OCI-LY7 (cell line): ENCODE measurements around the gene ARMC9. TPM values are rescaled to one million over a fixed set of nuclear protein-coding genes. Genes with fewer than 3 reads are reported as not detected.

ENCODE experiments used
- BruUV-seq: library from RNA; stranded (reverse); fragments of 400-500 nt; replicated peaks from 2 replicates; lab custom pipeline; 2021; lab: Mats Ljungman, UMichigan
- CTCF ChIA-PET: fragments of 300-600 bp; sonication (Branson Sonifier 250); formaldehyde crosslinking; loops from one replicate; lab custom pipeline; 2022; ENCODE audit warnings: antibody characterized with exemption; ENCODE audit not compliant: unreplicated experiment; lab: Charles Lee
- POLR2A ChIA-PET: fragments of 300-600 bp; sonication (Branson Sonifier 250); formaldehyde crosslinking; loops from one replicate; lab custom pipeline; 2022; ENCODE audit warnings: antibody characterized with exemption; lab: Charles Lee
- DNase-seq: peaks from one replicate; pipeline ENCODE4 v3.0.0-alpha.2; 2015; ENCODE audit warnings: low spot score
- H2AFZ ChIP-seq: fragments of 200-600 bp; sonication (generic), shearing (Covaris generic); 2 replicates; pipeline ENCODE4 v1.6.1; 2014; ENCODE audit warnings: mild to moderate bottlenecking, antibody characterized with exemption, low read length, moderate library complexity
- H3K27ac ChIP-seq: fragments of 200-600 bp; sonication (generic); 2 replicates; pipeline ENCODE4 v1.5.1; 2014; ENCODE audit warnings: mixed run types, low read depth, mild to moderate bottlenecking, moderate library complexity, low read length, inconsistent platforms; ENCODE audit not compliant: poor library complexity, severe bottlenecking
- H3K36me3 ChIP-seq: fragments of 200-600 bp; sonication (generic); 2 replicates; pipeline ENCODE4 v1.6.1; 2014; ENCODE audit warnings: mild to moderate bottlenecking, antibody characterized with exemption, low read length, moderate library complexity, mixed read lengths; ENCODE audit not compliant: insufficient read depth
- H3K4me1 ChIP-seq: fragments of 200-600 bp; sonication (generic); 2 replicates; pipeline ENCODE4 v1.5.1; 2014; ENCODE audit warnings: mild to moderate bottlenecking, low read length; ENCODE audit not compliant: insufficient read depth, poor library complexity, severe bottlenecking
- H3K4me2 ChIP-seq: fragments of 200-600 bp; sonication (generic); 2 replicates; pipeline ENCODE4 v1.6.1; 2014; ENCODE audit warnings: mild to moderate bottlenecking, low read length
- H3K4me3 ChIP-seq: fragments of 200-600 bp; sonication (generic); 2 replicates; pipeline ENCODE4 v1.5.1; 2014; ENCODE audit warnings: mild to moderate bottlenecking, low read depth, low read length; ENCODE audit not compliant: poor library complexity, severe bottlenecking
- H3K79me2 ChIP-seq: fragments of 200-600 bp; sonication (generic); 2 replicates; pipeline ENCODE4 v1.6.1; 2016; ENCODE audit warnings: low read depth, mild to moderate bottlenecking, low read length, moderate library complexity, mixed read lengths; ENCODE audit not compliant: insufficient read depth
- H3K9me2 ChIP-seq: fragments of 200-600 bp; sonication (generic); 2 replicates; pipeline ENCODE4 v1.6.1; 2016; ENCODE audit warnings: mild to moderate bottlenecking, low read length, mixed read lengths; ENCODE audit not compliant: insufficient read depth
- H3K9me3 ChIP-seq: fragments of 200-600 bp; sonication (generic); 2 replicates; pipeline ENCODE4 v1.6.1; 2014; ENCODE audit warnings: mild to moderate bottlenecking, mixed run types, low read length, mixed read lengths
- H4K20me1 ChIP-seq: fragments of 200-600 bp; sonication (generic); 2 replicates; pipeline ENCODE4 v1.6.1; 2014; ENCODE audit warnings: mild to moderate bottlenecking, antibody characterized with exemption, low read length, moderate library complexity, mixed read lengths; ENCODE audit not compliant: insufficient read depth
- CTCF ChIP-seq: fragments of 200-600 bp; sonication (generic); conservative IDR thresholded peaks from 2 replicates; pipeline ENCODE4 v1.5.1; 2014; ENCODE audit warnings: mild to moderate bottlenecking, antibody characterized with exemption, low read length, moderate library complexity, mixed read lengths
- EZH2phosphoT487 ChIP-seq: fragments of 200-600 bp; sonication (generic); IDR thresholded peaks from 2 replicates; pipeline ENCODE4 v1.6.1; 2018; ENCODE audit warnings: low read depth, borderline replicate concordance, mild to moderate bottlenecking, mixed run types, antibody characterized with exemption, low read length, moderate library complexity, mixed read lengths
- intact Hi-C: fragments of 100-400 bp; cut with micrococcal nuclease; formaldehyde crosslinking; loops from one replicate; pipeline ENCODE4 v1.10.0; 2022; ENCODE audit not compliant: unreplicated experiment
- total RNA-seq, 2 experiments: library from RNA; depleted of rRNA in 1 of 2; stranded (reverse); fragments of >200 nt in 1 of 2; shearing (Covaris generic) in 1 of 2; gene quantifications; 2 replicates each; pipeline ENCODE4 v1.2.3, GENCODE V29; 2014 to 2022

The ARMC9 gene
- total RNA-seq, 2 experiments from 2014 or later = 6.6 to 12.2 TPM

- Histone ChIP-seq H4K20me1 (no peaks in the 10 kb centered on the region), H3K36me3 (no peaks in the 10 kb centered on the region), H3K4me3 (no peak overlapping the region), H3K9me3 (no peaks in the 10 kb centered on the region), H3K27ac (no peak overlapping the region), H3K79me2 (no peaks in the 10 kb centered on the region), H3K4me1 (peaks cover 9% of the 10 kb centered on the region), H2AFZ (no peak overlapping the region), H3K4me2 (no peak overlapping the region), H3K9me2 (no peaks in the 10 kb centered on the region)
- no peak for DNase-seq
- BruUV-seq = no TSS peak
- CTCF ChIA-PET = no interaction called here
- intact Hi-C loops = loop anchor here (10.0 kb wide), 1 partner anchor 342 kb away; no protein-coding TSS in a partner anchor
- POLR2A ChIA-PET = interaction anchor here (1.6 kb wide), 1 partner anchor 183 kb away, joined by 3 read pairs; no protein-coding TSS in a partner anchor
- TF ChIP-seq EZH2phosphoT487 (no peak), CTCF (no peak)
Observed at GRCh38 chr2:231223001-231223375, 24.6 kb downstream of the ARMC9 start.

- H2AFZ ChIP-seq = no peak overlapping the region
- BruUV-seq = no TSS peak
- H3K4me1 ChIP-seq = peaks cover 15% of the 10 kb centered on the region
- H3K27ac ChIP-seq = no peak overlapping the region
- no peaks in the 10 kb centered on the region for H3K9me2 ChIP-seq
- no peaks in the 10 kb centered on the region for H4K20me1 ChIP-seq
- H3K4me3 ChIP-seq = no peak overlapping the region
- TF ChIP-seq CTCF (no peak), EZH2phosphoT487 (no peak)
- intact Hi-C loops = loop anchor here (10.0 kb wide), 1 partner anchor 341 kb away; no protein-coding TSS in a partner anchor
- no peaks in the 10 kb centered on the region for H3K9me3 ChIP-seq
- no peak for DNase-seq
- POLR2A ChIA-PET = interaction anchor here (0.7 to 1.6 kb wide), 2 partner anchors 182 to 195 kb away, joined by 3 read pairs; no protein-coding TSS in a partner anchor
- H3K79me2 ChIP-seq = no peaks in the 10 kb centered on the region
- no peaks in the 10 kb centered on the region for H3K36me3 ChIP-seq
- CTCF ChIA-PET = interaction anchor here (1.0 kb wide), 1 partner anchor 26 kb away, joined by 3 read pairs; no protein-coding TSS in a partner anchor
- no peak overlapping the region for H3K4me2 ChIP-seq
Observed at GRCh38 chr2:231223458-231223976, 25.1 kb downstream of the ARMC9 start.
